Left ventricle myocardium inferior (tissue), 1 donor: ENCODE data around the gene MRPS16. TPM values are rescaled to one million over a fixed set of nuclear protein-coding genes. Genes with fewer than 3 reads are reported as not detected.
A peak's percentile ranks its signal among the peaks of the same experiment; 100 is the strongest.
"Not testable (repeated sequence)": the region's sequence is repeated elsewhere in the genome, so short reads cannot be mapped to it uniquely, and the experiment has no call there.

Experiments
- DNase-seq: peaks from one replicate; pipeline ENCODE4 v3.0.0-alpha.2; 2020
- H3K27ac ChIP-seq: fragments of 200-600 bp; replicated peaks from 2 replicates; pipeline ENCODE4 v1.8.0; 2021
- H3K27me3 ChIP-seq: fragments of 200-600 bp; 2 replicates; pipeline ENCODE4 v1.8.0; 2021; ENCODE audit warnings: low read depth
- H3K36me3 ChIP-seq: fragments of 200-600 bp; 2 replicates; pipeline ENCODE4 v1.8.0; 2021
- H3K4me1 ChIP-seq: fragments of 200-600 bp; 2 replicates; pipeline ENCODE4 v1.8.0; 2021
- H3K4me3 ChIP-seq: fragments of 200-600 bp; 2 replicates; pipeline ENCODE4 v1.8.0; 2021; ENCODE audit warnings: mild to moderate bottlenecking, moderate library complexity
- H3K9me3 ChIP-seq: fragments of 200-600 bp; replicated peaks from 2 replicates; pipeline ENCODE4 v1.8.0; 2021
- intact Hi-C: fragments of 100-400 bp; cut with micrococcal nuclease; formaldehyde crosslinking; loops from one replicate; pipeline ENCODE4 v1.11.0; 2022
- total RNA-seq: library from RNA; stranded (reverse); fragmentation: NEBNext Ultra II Directional; extraction: Animal tissue kit (Norgen Biotek cat#: 25700); gene quantifications from one replicate; pipeline ENCODE4 v1.2.1, GENCODE V29; 2021
- TF ChIP-seq, protein P1 (sequence below): fragments of 200-600 bp; IDR thresholded peaks from 2 replicates; pipeline ENCODE4 v1.8.0; 2021; ENCODE audit warnings: antibody characterized with exemption, mild to moderate bottlenecking, borderline replicate concordance
- donor health status: DM: no; HTN: yes; CAD: no; lungs with severe emphysema.

The MRPS16 gene
- total RNA-seq, 1 donor from 2014 or later: 102 TPM

DNA sequence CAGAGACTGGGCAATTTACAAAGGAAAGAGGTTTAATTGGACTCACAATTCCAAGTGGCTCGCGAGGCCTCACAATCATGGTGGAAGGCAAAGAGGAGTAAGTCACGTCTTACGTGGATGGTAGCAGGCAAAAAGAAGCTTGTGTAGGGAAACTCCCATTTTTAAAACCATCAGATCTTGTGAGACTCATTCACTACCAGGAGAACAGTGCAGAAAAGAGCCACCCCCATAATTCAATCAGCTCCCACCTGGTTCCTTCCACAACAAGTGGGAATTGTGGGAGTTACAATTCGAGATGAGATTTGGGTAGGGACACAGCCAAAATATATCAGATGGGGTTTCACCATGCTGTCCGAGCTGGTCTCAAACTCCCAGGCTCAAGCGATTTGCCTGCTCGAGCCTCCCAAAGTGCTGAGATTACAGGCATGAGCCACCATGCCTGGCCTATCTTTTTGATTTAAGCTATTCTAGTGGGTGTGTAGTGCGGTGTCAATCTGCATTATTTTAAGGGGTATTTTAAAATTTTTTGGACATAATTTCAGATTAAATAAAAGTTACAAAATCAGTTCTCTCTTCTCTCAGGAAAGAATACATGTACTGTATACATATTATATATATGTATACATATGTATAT, 9.0 kb upstream of the MRPS16 start:
- no peaks in the 10 kb centered on the region for H3K36me3 ChIP-seq
- no peaks in the 10 kb centered on the region for H3K27me3 ChIP-seq
- TF ChIP-seq, protein P1, sequence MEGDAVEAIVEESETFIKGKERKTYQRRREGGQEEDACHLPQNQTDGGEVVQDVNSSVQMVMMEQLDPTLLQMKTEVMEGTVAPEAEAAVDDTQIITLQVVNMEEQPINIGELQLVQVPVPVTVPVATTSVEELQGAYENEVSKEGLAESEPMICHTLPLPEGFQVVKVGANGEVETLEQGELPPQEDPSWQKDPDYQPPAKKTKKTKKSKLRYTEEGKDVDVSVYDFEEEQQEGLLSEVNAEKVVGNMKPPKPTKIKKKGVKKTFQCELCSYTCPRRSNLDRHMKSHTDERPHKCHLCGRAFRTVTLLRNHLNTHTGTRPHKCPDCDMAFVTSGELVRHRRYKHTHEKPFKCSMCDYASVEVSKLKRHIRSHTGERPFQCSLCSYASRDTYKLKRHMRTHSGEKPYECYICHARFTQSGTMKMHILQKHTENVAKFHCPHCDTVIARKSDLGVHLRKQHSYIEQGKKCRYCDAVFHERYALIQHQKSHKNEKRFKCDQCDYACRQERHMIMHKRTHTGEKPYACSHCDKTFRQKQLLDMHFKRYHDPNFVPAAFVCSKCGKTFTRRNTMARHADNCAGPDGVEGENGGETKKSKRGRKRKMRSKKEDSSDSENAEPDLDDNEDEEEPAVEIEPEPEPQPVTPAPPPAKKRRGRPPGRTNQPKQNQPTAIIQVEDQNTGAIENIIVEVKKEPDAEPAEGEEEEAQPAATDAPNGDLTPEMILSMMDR: no peak
- intact Hi-C loops: no loop called here
- H3K9me3 ChIP-seq: peaks cover 10% of the 10 kb centered on the region
- H3K4me1 ChIP-seq: no peaks in the 10 kb centered on the region
- no peak overlapping the region for H3K27ac ChIP-seq
- DNase-seq: no peak
- H3K4me3 ChIP-seq: no peak overlapping the region

DNA sequence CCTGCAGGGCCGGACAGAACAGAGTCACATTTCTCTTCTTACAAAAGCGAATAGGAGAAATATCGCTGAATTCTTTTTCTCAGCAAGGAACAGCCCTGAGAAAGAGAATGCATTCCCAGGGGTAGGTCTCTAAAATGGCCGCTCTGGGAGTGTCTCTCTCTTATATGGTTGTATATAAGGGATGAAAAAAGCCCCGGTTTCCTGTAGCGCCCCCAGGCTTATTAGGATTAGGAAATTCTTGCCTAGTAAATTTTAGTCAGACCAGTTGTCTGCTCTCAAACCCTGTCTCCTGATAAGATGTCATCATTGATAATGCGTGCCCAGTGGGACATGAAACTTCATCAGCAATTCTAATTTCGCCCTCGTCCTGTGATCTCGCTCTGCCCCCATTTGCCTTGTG, 6.2 kb upstream of the MRPS16 start:
- DNase-seq, H3K27me3 ChIP-seq, H3K36me3 ChIP-seq, H3K27ac ChIP-seq, intact Hi-C loops, H3K9me3 ChIP-seq, H3K4me3 ChIP-seq, H3K4me1 ChIP-seq: not testable (repeated sequence)

DNA sequence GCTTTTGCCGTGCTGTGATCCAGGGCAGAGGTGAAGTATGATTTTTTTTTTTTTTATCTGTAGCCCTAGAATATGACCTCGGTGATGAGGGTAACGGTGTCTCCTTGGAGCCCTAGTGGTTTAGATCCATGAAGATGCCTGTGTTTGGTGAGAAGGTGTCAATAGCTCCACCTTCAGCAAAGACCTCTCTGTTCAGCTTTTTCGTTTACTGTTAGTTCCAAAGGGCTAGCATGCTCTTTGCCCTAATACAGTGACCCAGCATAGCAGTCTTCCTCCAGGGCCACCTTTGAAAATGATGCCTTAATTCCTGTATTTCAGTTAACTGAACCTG, 746 bp upstream of the MRPS16 start:
- H3K27me3 ChIP-seq: no peaks in the 10 kb centered on the region
- TF ChIP-seq, protein P1: no peak
- intact Hi-C loops: no loop called here
- DNase-seq: no peak
- H3K9me3 ChIP-seq: no peaks in the 10 kb centered on the region
- peaks cover 36% of the 10 kb centered on the region for H3K4me1 ChIP-seq
- H3K36me3 ChIP-seq: peaks cover 22% of the 10 kb centered on the region
- peak overlapping the region; percentile 94 for H3K27ac ChIP-seq
- peak overlapping the region; percentile 95 for H3K4me3 ChIP-seq

DNA sequence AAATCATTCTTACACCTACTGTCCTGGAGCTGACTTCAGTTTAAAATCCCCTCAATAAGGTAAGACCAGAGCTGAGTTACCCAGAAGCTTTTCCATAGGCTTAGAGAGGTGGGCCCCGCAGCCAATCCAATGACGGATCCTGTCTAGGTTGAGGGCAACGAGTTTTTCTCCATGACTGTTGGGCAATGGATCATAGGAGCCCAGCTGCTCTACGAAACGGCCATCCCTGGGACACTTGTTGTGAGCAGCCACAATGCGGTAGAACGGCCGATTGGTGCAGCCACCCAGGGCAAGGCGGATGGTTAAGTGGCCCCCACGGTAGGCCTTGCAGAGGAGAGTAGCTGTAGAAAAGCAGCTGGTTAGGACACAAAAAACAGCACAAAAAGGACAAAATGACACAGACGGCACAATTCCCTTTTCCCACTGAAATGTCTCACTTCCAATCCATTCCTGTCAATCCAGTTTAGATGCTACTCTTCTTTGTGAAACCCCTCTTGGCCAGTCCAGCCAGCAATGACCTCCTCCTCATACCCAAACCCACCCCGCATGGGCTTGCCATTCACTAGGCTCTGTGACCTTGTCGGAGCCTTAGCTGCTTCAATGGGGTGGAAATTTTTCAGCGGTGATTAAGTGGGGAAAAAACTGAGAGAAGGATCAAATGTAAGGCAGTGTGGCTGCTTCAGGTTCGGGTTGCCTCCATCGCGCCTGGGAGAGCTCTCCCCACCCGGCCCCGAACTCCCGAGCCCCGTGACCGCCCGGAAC, 580 bp downstream of the MRPS16 start:
- Histone ChIP-seq H3K9me3 (no peaks in the 10 kb centered on the region), H3K4me3 (peak overlapping the region; percentile 95), H3K27me3 (no peaks in the 10 kb centered on the region), H3K4me1 (peaks cover 48% of the 10 kb centered on the region), H3K36me3 (peaks cover 22% of the 10 kb centered on the region), H3K27ac (peak overlapping the region; percentile 94)
- intact Hi-C loops: no loop called here
- TF ChIP-seq, protein P1: no peak
- no peak for DNase-seq

DNA sequence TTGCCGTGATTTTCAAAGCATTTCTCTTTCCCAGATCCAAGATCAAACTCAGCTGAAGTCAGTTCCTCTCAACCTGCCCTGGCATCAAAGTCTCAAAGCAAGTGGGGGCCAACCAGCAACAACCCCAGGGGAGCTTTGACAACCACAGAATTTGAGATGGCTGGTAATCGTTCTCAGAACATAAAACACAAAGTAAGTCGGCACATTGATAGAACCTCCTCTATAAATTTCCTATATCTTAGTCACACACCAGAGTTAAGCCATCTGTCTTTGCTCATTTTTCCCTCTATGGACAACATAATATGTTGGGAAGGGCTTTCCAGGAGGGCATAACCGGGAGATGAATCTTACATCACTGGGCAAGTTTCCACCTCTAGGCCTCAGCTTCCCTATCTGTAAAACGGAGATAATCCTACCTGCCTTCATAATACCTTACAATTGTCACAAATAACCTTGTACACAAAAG, 4.2 kb downstream of the MRPS16 start:
- peak overlapping the region; percentile 81 for H3K27ac ChIP-seq
- H3K27me3 ChIP-seq: no peaks in the 10 kb centered on the region
- DNase-seq: no peak
- peaks cover 64% of the 10 kb centered on the region for H3K4me1 ChIP-seq
- no peak overlapping the region for H3K4me3 ChIP-seq
- H3K36me3 ChIP-seq: peaks cover 40% of the 10 kb centered on the region
- no peaks in the 10 kb centered on the region for H3K9me3 ChIP-seq
- TF ChIP-seq, protein P1: no peak
- intact Hi-C loops: no loop called here
